Adrenal gland (tissue), 5 donors: ENCODE results near the gene MT1A.

Experiments used
- CTCF ChIP-seq, 6 experiments: fragments of 450-650 bp in 4 of 6; fragments of 200-600 bp in 2 of 6; sonication (generic) in 1 of 6; IDR thresholded peaks; 1 replicate in 5 of 6; 2 replicates in 1 of 6; pipeline versions ENCODE4 v1.5.1 to v1.8.0; 2016 to 2021; ENCODE audit warnings: antibody characterized with exemption in 6 of 6, mild to moderate bottlenecking in 2 of 6, moderate library complexity in 1 of 6
- POLR2A ChIP-seq, 2 donors: fragments of 450-650 bp; IDR thresholded peaks; one replicate each; pipeline ENCODE4 v1.6.1; 2017; ENCODE audit warnings: antibody characterized with exemption in 2 of 2, mild to moderate bottlenecking in 2 of 2, moderate library complexity in 1 of 2
- donor health status: DM: no; HTN: no; CAD: no.

- TF ChIP-seq POLR2A (IDR thresholded peaks at IDR 0.05), result peak; percentile 32 to 40
- no peak for TF ChIP-seq CTCF (IDR thresholded peaks at IDR 0.05)
Observed at GRCh38 chr16:56637814-56638750, at the start of gene MT1A.
